Measurements from ENCODE around the gene ENPP7.

DNA sequence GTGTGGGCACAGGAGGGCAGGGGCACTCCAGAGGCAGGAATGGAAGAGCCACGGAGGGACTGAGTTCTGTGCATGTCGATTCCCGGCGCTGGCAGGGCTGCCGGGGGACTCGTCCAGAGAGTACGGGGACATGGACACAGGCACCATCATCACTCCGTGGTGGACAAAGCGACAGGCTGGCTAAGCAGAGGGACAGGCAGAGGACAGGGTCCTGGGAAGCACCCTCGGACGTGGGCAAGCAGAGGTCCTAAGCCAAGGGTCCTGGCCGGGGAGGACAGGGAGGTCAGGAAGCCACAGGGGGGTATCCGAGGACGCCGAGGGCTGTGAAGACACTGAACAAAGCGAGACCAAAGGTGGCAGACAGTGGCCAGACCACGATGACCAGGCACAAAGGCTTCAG, 44.3 kb upstream of the ENPP7 start:
- TF ChIP-seq SUZ12 (IDR thresholded peaks at IDR 0.05) (no peak), HDGF (IDR thresholded peaks at IDR 0.05; ENCODE audit: borderline replicate concordance) (no peak), NFRKB (IDR thresholded peaks at IDR 0.05) (no peak), ARNT (IDR thresholded peaks at IDR 0.05) (no peak), BHLHE40 (IDR thresholded peaks at IDR 0.05; ENCODE audit: borderline replicate concordance) (no peak), ELF4 (IDR thresholded peaks at IDR 0.05) (no peak), CTBP1 (IDR thresholded peaks at IDR 0.05; ENCODE audit: borderline replicate concordance) (no peak), TARDBP (IDR thresholded peaks at IDR 0.05) (no peak), FOXA1 (IDR thresholded peaks at IDR 0.05) (no peak), SP1 (IDR thresholded peaks at IDR 0.05) (no peak), LEF1 (IDR thresholded peaks at IDR 0.05; ENCODE audit: borderline replicate concordance) (no peak), FOXM1 (IDR thresholded peaks at IDR 0.05; ENCODE audit: borderline replicate concordance) (no peak)
- TF ChIP-seq, protein P1, sequence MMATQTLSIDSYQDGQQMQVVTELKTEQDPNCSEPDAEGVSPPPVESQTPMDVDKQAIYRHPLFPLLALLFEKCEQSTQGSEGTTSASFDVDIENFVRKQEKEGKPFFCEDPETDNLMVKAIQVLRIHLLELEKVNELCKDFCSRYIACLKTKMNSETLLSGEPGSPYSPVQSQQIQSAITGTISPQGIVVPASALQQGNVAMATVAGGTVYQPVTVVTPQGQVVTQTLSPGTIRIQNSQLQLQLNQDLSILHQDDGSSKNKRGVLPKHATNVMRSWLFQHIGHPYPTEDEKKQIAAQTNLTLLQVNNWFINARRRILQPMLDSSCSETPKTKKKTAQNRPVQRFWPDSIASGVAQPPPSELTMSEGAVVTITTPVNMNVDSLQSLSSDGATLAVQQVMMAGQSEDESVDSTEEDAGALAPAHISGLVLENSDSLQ (IDR thresholded peaks at IDR 0.05), result no peak
